C4-2B (cell line): ENCODE results near the gene GRK7.

Experiments used
- CTCF ChIP-seq: fragments of 450-650 bp; conservative IDR thresholded peaks from 2 replicates; pipeline ENCODE4 v1.5.1; 2017; ENCODE audit warnings: mild to moderate bottlenecking
- ZFX ChIP-seq: fragments of 450-650 bp; IDR thresholded peaks from 2 replicates; pipeline ENCODE4 v1.6.1; 2017

- no peak for TF ChIP-seq CTCF
- no peak for TF ChIP-seq ZFX
Observed at GRCh38 chr3:141812084-141812483, 48.9 kb downstream of the GRK7 start.
